Right atrium auricular region (tissue), 2 donors: ENCODE measurements around the gene ALS2. TPM values are rescaled to one million over a fixed set of nuclear protein-coding genes. Genes with fewer than 3 reads are reported as not detected.

ENCODE experiments used
- DNase-seq: peaks from one replicate; pipeline ENCODE4 v3.0.0-alpha.2; 2019; ENCODE audit warnings: low spot score
- H3K27ac ChIP-seq, 2 donors: fragments of 200-600 bp; sonication (generic); 1 replicate in 1 of 2; 2 replicates in 1 of 2; pipeline ENCODE4 v1.5.1; 2016 to 2019
- H3K27me3 ChIP-seq, 2 donors: fragments of 200-600 bp; sonication (generic); one replicate each; pipeline versions ENCODE4 v1.5.1 to v1.6.0; 2017 to 2019
- H3K36me3 ChIP-seq: fragments of 200-600 bp; sonication (generic); one replicate; pipeline ENCODE4 v1.5.1; 2016
- H3K4me1 ChIP-seq, 2 donors: fragments of 200-600 bp; sonication (generic); one replicate each; pipeline versions ENCODE4 v1.5.1 to v1.6.0; 2017 to 2019
- H3K4me3 ChIP-seq, 2 donors: fragments of 200-600 bp; sonication (generic); 1 replicate in 1 of 2; 2 replicates in 1 of 2; pipeline ENCODE4 v1.5.1; 2017 to 2019; ENCODE audit warnings: mild to moderate bottlenecking in 1 of 2, moderate library complexity in 1 of 2
- H3K9me3 ChIP-seq, 2 donors: fragments of 200-600 bp; sonication (generic); one replicate each; pipeline ENCODE4 v1.5.1; 2019
- total RNA-seq, 2 donors: library from RNA; depleted of rRNA; stranded (reverse); fragments of >200 nt; gene quantifications; one replicate each; pipeline ENCODE4 v1.1.0, GENCODE V29; 2016
- TF ChIP-seq, protein P1 (sequence below), 2 donors: fragments of 200-600 bp; sonication (generic); IDR thresholded peaks; one replicate each; pipeline ENCODE4 v1.5.1; 2019; ENCODE audit warnings: antibody characterized with exemption in 2 of 2

Gene ALS2
- total RNA-seq, 2 donors from 2014 or later, result 31.0 to 31.8 TPM

DNA sequence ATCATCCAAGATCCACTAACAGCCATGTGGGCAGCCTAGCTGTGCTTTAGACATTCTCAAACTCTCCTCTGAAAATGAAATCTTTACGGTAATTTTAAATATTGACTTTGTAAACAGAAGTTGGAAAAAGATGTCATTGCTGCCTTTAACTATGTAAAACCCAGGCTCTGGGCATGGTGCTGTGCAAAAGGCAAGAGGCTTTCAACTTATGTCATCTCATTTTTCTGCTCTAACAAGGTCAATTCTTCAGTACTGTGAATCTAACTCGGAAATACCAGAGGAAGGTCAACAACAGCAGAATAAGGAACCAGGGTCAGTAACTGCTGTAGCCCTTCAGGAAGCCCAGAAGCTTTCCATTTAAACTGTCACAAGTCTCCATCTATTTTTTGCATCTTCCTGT, 45.2 kb downstream of the ALS2 start:
- no peak for DNase-seq
- H3K36me3 ChIP-seq, result peaks cover 59% of the 10 kb centered on the region
- H3K9me3 ChIP-seq, result peaks cover 0 to 9% of the 10 kb centered on the region in 2 donors
- H3K27ac ChIP-seq, result no peak overlapping the region
- TF ChIP-seq, protein P1, sequence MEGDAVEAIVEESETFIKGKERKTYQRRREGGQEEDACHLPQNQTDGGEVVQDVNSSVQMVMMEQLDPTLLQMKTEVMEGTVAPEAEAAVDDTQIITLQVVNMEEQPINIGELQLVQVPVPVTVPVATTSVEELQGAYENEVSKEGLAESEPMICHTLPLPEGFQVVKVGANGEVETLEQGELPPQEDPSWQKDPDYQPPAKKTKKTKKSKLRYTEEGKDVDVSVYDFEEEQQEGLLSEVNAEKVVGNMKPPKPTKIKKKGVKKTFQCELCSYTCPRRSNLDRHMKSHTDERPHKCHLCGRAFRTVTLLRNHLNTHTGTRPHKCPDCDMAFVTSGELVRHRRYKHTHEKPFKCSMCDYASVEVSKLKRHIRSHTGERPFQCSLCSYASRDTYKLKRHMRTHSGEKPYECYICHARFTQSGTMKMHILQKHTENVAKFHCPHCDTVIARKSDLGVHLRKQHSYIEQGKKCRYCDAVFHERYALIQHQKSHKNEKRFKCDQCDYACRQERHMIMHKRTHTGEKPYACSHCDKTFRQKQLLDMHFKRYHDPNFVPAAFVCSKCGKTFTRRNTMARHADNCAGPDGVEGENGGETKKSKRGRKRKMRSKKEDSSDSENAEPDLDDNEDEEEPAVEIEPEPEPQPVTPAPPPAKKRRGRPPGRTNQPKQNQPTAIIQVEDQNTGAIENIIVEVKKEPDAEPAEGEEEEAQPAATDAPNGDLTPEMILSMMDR (IDR thresholded peaks at IDR 0.05), result no peak
- no peaks in the 10 kb centered on the region for H3K4me1 ChIP-seq
- no peaks in the 10 kb centered on the region for H3K27me3 ChIP-seq
- no peak overlapping the region for H3K4me3 ChIP-seq

- H3K36me3 ChIP-seq, result peaks cover 60% of the 10 kb centered on the region
These were observed 46.6 kb downstream of the ALS2 start for GRCh38 chr2:201734111-201734510.

GRCh38 chr2:201733544-201733943, 47.2 kb downstream of the ALS2 start:
- Histone ChIP-seq H3K36me3 (peaks cover 62% of the 10 kb centered on the region), H3K27ac (no peak overlapping the region), H3K4me3 (no peak overlapping the region), H3K4me1 (no peaks in the 10 kb centered on the region), H3K27me3 (no peaks in the 10 kb centered on the region), H3K9me3 (peaks cover 0 to 9% of the 10 kb centered on the region in 2 donors)
- no peak for DNase-seq
- TF ChIP-seq, protein P1 (IDR thresholded peaks at IDR 0.05), result no peak

More at GRCh38 chr2:201734111-201734510, 46.6 kb downstream of the ALS2 start:
- TF ChIP-seq, protein P1 (IDR thresholded peaks at IDR 0.05), result no peak
- Histone ChIP-seq H3K4me3 (no peak overlapping the region), H3K9me3 (peaks cover 0 to 9% of the 10 kb centered on the region in 2 donors), H3K27ac (no peak overlapping the region), H3K27me3 (no peaks in the 10 kb centered on the region), H3K4me1 (no peaks in the 10 kb centered on the region)
- no peak for DNase-seq

GRCh38 chr2:201730651-201731285, 50.0 kb downstream of the ALS2 start:
- no peak overlapping the region for H3K4me3 ChIP-seq
- H3K27ac ChIP-seq, result no peak overlapping the region
- H3K4me1 ChIP-seq, result no peaks in the 10 kb centered on the region
- H3K27me3 ChIP-seq, result no peaks in the 10 kb centered on the region
- no peaks in the 10 kb centered on the region for H3K9me3 ChIP-seq
- H3K36me3 ChIP-seq, result peaks cover 63% of the 10 kb centered on the region
- no peak for DNase-seq
- TF ChIP-seq, protein P1 (IDR thresholded peaks at IDR 0.05), result no peak

DNA sequence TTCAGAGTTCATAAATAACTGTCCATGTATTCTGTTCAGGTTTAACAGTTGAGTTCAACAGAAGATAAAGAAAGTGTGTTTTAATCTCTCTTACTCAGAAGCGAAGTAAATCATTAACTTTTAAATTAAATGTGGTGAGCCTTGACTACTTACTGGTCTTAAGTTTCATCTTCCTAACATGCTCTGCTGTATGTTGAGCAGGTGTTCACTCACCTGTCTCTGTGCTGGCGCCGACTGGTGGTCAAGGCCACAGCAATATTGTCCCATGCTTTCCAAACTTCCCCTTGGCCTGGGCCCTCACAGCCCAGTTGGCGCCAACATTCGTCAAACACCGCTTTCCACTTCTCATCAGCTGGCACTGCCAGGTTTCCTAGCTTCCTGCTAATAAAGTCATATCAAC, 65.3 kb downstream of the ALS2 start:
- Histone ChIP-seq H3K27me3 (no peaks in the 10 kb centered on the region), H3K36me3 (peaks cover 88% of the 10 kb centered on the region), H3K4me3 (no peak overlapping the region), H3K4me1 (no peaks in the 10 kb centered on the region), H3K27ac (no peak overlapping the region), H3K9me3 (peaks cover 0 to 4% of the 10 kb centered on the region in 2 donors)
- DNase-seq, result no peak
- TF ChIP-seq, protein P1 (IDR thresholded peaks at IDR 0.05), result no peak

GRCh38 chr2:201712726-201713125, 68.0 kb downstream of the ALS2 start:
- no peak for DNase-seq
- H3K4me3 ChIP-seq, result no peak overlapping the region
- peaks cover 92% of the 10 kb centered on the region for H3K36me3 ChIP-seq
- TF ChIP-seq, protein P1 (IDR thresholded peaks at IDR 0.05), result no peak
- no peaks in the 10 kb centered on the region for H3K27me3 ChIP-seq
- H3K9me3 ChIP-seq, result no peaks in the 10 kb centered on the region
- no peak overlapping the region for H3K27ac ChIP-seq
- no peaks in the 10 kb centered on the region for H3K4me1 ChIP-seq
